ENCODE data around the gene ACP2. TPM values are rescaled to one million over a fixed set of nuclear protein-coding genes. Genes with fewer than 3 reads are reported as not detected.

ACP2 gene
- total and polyA plus RNA-seq, 10 of the 15 experiments (the other 5 are each of a cell fraction or from before 2014, with no cell fraction given) = 0.98 to 11.7 (median 7.4) TPM

GRCh38 chr11:47248664-47249377 lies at the start of gene ACP2 (continued):
- TF ChIP-seq STAT1 (conservative IDR thresholded peaks at IDR 0.05) (peak; percentile 96), MYB (IDR thresholded peaks at IDR 0.05; ENCODE audit: borderline replicate concordance, low read depth, low read length) (no peak), TARDBP (IDR thresholded peaks at IDR 0.05; ENCODE audit: borderline replicate concordance) (peak; percentile 92), BMI1 (IDR thresholded peaks at IDR 0.05; ENCODE audit: borderline replicate concordance) (no peak), LARP7 (IDR thresholded peaks at IDR 0.05) (peak; percentile 90), BCLAF1 (IDR thresholded peaks at IDR 0.05) (no peak), CEBPZ (IDR thresholded peaks at IDR 0.05; ENCODE audit: low read depth, low read length) (no peak), RAD21 (IDR thresholded peaks at IDR 0.05; ENCODE audit: insufficient read depth, low read depth, low read length) (peak; percentile 45), RB1 (IDR thresholded peaks at IDR 0.05; ENCODE audit: borderline replicate concordance) (peak; percentile 98), PML (IDR thresholded peaks at IDR 0.05; ENCODE audit: low read length) (peak; percentile 90), MEF2B (IDR thresholded peaks at IDR 0.05; ENCODE audit: partially characterized antibody, poor library complexity, severe bottlenecking) (peak; percentile 43), STAT3 (IDR thresholded peaks at IDR 0.05; ENCODE audit: low read depth, low read length) (no peak), BHLHE40 (IDR thresholded peaks at IDR 0.05; ENCODE audit: borderline replicate concordance in 1 of 2, low read depth in 2 of 2, low read length in 1 of 2) (peak; percentile 50 to 69; a peak in 3 of 4 replicates), SP1 (IDR thresholded peaks at IDR 0.05; ENCODE audit: low read depth, low read length) (peak; percentile 76), CHD1 (IDR thresholded peaks at IDR 0.05; ENCODE audit: low read depth, low read length) (no peak; the same call in 1 of the 2 replicates), POLR2AphosphoS5 (IDR thresholded peaks at IDR 0.05; ENCODE audit: low read length) (peak; percentile 93), CHD2 (IDR thresholded peaks at IDR 0.05; ENCODE audit: borderline replicate concordance, low read depth, low read length) (peak; percentile 90), NFYA (IDR thresholded peaks at IDR 0.05; ENCODE audit: borderline replicate concordance, low read depth, low read length) (no peak), ZSCAN29 (IDR thresholded peaks at IDR 0.05) (peak; percentile 72; the same call in 1 of the 2 replicates), ZNF217 (IDR thresholded peaks at IDR 0.05) (no peak), EP300 (IDR thresholded peaks at IDR 0.05; ENCODE audit: borderline replicate concordance in 1 of 2, control insufficient read depth in 1 of 2, low read depth in 2 of 2, low read length in 2 of 2) (no peak), RUNX3 (IDR thresholded peaks at IDR 0.05; ENCODE audit: low read length) (peak; percentile 67)

All from GM12878 (cell line).